GM10266 (cell line): ENCODE measurements around the gene RESP18.

Source experiments
- DNase-seq: peaks from one replicate; pipeline ENCODE4 v3.0.0; 2012; ENCODE audit errors: extremely low spot score
- TF ChIP-seq, protein P1 (sequence below): IDR thresholded peaks from 2 replicates; pipeline ENCODE4 v1.5.1; 2012; ENCODE audit warnings: mild to moderate bottlenecking, low read depth; ENCODE audit not compliant: control insufficient read depth, insufficient read depth; ENCODE audit errors: missing control alignments

The RESP18 gene

DNA sequence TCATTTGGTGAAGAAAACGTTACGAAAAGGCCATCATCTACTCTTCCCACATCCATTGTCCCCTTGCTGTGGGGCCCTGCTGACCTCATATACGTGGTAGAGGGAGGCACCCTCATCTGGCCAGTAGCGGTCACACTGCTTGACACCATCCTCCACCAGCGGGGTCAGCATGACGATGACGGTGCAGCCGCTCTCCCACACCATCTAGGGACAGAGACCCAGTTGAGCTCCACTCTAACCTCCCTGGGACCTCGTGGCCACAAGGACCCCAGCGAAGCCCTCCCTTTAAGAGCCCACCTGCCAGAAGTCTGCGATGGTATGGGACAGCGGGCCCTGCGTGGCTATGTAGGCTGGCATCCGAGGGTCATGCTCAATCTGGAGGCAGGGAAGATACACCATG, 36.4 kb downstream of the RESP18 start:
- DNase-seq, result no peak
- TF ChIP-seq, protein P1, sequence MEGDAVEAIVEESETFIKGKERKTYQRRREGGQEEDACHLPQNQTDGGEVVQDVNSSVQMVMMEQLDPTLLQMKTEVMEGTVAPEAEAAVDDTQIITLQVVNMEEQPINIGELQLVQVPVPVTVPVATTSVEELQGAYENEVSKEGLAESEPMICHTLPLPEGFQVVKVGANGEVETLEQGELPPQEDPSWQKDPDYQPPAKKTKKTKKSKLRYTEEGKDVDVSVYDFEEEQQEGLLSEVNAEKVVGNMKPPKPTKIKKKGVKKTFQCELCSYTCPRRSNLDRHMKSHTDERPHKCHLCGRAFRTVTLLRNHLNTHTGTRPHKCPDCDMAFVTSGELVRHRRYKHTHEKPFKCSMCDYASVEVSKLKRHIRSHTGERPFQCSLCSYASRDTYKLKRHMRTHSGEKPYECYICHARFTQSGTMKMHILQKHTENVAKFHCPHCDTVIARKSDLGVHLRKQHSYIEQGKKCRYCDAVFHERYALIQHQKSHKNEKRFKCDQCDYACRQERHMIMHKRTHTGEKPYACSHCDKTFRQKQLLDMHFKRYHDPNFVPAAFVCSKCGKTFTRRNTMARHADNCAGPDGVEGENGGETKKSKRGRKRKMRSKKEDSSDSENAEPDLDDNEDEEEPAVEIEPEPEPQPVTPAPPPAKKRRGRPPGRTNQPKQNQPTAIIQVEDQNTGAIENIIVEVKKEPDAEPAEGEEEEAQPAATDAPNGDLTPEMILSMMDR, result no peak

DNA sequence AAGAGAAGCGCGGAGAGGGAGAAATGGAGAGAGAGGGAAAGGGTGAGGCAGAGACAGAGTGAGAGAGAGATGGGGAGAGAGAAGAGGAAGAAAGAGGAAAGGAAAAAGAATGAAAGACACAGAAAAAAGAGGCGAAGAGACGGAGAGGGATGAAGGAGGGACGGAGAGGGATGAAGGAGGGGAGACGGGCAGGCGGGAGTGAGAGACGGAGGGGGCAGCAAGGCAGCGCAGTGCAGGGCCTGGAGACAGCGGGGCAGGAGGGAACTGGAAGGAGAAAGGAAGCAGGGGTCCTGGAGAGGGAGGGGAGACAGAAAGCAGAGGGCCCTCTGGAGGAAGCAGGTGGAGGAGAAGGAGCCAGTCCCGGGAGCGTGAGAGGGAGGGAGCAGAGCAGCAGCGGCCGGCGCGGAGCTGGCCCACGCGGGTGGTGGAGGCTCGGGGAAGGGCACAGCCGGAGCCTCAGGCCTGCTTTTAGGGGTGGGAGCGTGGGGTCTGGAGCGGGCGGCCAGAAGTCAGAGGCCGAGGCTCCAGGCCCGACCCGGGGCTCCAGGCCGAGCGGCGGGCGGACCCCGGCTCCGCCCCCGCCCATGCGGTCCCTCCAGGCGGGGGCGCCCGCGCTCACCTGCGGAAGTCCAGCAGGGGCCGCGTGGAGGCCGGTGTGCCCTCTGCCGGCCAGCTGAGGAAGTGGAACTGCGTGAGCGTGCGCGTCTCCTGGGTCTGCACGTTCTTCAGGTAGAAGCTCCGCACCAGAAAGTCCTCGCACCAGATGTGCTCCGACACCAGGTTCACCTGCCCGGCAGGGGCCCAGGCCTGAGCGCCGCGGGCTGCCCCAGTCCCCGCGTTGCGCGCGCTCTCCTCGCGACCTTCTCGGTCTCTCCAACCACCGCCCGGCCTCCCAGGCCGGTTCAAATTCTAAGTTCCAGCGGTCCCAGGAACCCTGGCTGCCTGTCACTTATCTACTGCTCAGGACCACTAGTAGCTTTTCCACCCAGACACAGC, 37.9 kb downstream of the RESP18 start:
- DNase-seq, result peak; percentile 98
- TF ChIP-seq, protein P1, result peak; percentile 99

DNA sequence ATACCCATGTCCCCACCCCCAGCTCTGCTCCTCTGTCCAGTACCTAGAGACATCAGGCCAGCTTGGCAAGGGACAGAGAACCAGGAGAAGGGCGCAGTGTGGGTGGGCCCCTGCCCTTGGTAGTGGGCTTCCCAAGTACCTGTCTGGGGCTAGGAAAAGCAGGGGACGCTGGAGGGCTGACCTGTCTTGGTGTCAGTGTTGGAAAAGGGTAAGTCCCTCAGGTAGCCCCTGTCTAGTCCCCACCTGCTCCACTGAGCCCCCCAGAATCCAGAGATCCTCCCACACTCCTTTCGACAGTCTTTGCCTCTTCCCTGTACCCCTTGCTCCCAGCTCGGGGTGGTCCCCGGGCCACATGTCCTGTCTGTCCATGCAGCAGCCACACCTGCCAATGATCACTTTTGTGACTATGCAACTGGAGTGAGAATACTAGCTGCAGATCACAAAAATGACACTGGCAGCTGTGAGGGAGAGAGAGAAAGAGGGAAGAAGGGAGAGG, 38.8 kb downstream of the RESP18 start:
- TF ChIP-seq, protein P1, result no peak
- DNase-seq, result no peak

DNA sequence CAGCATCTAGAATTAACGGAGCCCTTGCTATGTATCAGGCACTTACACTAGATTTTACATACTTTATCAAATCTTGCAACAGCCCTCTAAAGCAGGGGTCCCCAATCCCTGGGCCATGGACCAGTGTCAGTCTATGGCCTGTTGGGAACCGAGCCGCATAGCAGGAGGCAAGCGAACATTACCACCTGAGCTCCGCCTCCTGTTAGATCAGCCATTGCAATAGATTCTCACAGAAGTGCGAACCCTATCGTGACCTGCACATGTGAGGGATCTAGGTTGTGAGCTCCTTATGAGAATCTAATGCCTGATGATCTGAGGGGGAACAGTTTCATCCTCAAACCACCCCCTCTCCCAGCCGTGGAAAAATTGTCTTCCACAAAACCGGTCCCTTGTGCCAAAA, 39.9 kb downstream of the RESP18 start:
- TF ChIP-seq, protein P1, result no peak
- DNase-seq, result no peak

DNA sequence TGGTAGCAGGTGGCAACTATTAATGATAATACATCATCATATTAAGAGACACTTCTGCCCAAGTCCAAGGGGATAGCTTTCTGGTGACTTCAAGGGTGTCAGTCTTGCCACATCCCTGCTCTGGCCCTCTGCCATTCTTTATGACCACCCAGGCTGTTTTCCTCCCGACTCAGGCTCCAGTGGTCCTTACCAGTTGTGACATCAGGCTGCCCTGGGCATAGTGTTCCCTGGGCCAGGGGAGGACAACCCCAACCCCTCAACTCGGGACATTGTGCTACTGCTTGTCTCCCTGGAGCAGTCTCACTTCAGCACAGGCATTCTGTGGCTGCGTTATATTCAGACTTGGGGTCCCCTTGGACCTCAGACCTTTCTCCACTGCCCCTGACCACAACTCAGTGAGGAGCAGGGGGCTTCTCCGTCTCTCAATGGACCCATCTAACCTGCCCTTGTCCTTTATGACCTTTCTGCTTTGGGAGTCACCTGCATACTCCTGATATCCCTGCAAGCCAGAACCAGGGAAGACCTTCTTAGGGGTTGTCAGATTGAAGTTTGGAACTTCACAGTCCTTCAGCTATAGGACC, 40.5 kb downstream of the RESP18 start:
- TF ChIP-seq, protein P1, result no peak
- no peak for DNase-seq

DNA sequence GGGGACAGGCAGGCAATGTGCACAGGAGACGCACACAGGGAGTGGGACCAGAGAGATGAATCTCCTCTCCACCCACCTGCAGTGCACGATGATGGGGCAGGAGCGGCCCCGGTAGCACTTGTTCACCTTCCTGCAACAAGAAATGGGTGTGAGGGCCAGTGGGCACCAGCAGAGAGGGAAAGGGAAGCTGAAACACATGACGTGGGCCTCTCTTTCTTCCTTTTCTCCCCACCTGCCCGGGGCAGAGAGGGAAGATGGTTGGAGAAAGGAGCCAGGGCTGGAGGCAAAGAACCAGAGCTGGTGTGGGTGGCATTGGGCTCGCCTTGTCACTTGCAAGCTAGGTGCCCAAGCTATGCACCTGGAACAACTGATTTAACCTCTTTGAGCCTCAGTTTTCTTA, 41.1 kb downstream of the RESP18 start:
- TF ChIP-seq, protein P1, result no peak
- DNase-seq, result no peak
